GM18505 (cell line): ENCODE results near the gene TRIM42.

Source experiments
- ATAC-seq: cut with Tn5 transposase; IDR thresholded peaks from one replicate; pipeline ENCODE4 v1.9.1; 2021; ENCODE audit not compliant: unreplicated experiment
- POLR2A ChIP-seq: IDR thresholded peaks from 4 replicates; pipeline ENCODE4 v1.6.1; 2011; ENCODE audit warnings: borderline replicate concordance; ENCODE audit not compliant: insufficient read depth, insufficient read length; ENCODE audit errors: extremely low read depth

Gene TRIM42

DNA sequence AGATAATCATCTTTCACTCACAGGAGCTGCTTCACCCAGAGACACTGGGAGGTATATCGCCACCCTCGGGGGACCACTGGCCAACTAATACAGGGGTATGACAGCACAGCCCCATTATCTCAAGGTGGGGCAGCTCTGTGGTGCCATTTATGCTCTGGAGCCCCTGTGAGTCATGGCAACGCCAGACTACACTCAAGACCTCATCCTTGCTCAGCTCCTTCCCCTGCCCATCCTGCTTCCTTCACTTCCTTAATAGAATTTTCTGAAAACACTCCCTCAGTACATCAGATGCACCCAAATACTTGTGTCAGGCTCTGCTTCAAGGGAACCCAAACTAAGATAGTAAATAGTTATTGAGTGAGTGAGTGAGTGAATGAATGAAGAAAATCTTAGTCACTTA, 45.7 kb downstream of the TRIM42 start:
- no peak for TF ChIP-seq POLR2A
- ATAC-seq, result no peak

DNA sequence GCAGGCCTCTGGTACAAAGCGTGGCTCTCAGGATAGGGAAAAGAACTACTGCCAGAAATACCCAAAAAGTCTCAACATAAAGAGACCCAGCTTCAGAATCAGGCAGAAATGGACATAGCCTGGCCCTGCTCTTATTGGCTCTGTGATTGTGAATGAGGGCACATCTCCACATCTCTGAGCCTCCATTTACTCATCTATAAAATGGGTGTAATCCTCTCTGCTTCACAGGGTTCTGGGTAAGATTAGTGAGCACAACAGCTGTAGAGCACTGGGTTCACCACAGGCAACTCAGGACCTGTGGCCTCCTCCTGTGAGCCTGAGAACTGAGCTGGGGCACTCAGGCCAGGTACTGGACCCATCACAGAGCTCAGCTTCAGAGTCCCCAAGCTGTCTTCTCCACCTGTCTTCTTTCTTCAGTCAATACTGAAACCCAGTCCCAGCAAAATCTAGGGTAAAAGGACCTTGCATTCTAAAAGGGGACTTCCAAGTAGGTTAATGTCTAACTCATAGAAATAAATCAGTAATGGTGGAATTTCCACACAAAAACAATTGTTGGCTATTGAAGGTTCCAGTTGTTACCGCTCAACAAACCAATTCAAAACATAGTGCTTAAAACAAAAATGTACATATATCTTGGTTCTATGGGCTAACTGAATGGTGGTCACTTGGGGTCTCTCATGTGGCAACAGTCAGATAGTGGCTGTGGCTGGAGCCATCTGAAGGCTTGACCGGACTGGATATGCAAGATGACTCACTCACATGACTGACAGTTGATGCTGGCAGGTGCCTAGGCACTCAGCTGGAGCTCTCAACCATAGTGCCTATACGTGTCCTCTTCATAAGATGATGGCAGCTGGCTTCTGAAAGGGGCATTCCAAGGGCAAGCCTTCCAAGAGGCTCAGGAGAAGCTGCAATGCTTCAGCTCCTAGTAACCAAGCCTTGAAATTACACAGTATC, 47.3 kb downstream of the TRIM42 start:
- TF ChIP-seq POLR2A, result no peak
- ATAC-seq, result peak; percentile 57

DNA sequence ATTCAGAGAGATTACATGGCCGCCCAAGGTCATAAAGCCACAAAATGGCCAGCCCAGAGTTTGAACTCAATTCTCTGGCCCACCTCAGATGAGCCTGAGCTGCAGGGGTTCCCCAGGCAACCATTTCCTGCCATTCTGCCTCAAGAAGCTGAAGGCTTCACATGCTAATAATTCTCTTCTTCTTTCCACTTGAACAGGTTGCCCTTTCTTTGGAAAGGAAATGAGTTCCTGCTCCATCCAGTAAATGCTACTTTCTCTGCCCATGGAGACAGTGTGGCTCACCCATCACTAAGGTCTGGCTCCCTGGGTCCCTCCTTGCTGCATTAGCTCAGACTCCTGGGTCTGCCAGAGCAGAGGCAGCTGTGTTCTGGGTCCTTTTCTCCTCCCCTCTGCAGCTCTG, 48.2 kb downstream of the TRIM42 start:
- ATAC-seq, result no peak
- TF ChIP-seq POLR2A, result no peak

DNA sequence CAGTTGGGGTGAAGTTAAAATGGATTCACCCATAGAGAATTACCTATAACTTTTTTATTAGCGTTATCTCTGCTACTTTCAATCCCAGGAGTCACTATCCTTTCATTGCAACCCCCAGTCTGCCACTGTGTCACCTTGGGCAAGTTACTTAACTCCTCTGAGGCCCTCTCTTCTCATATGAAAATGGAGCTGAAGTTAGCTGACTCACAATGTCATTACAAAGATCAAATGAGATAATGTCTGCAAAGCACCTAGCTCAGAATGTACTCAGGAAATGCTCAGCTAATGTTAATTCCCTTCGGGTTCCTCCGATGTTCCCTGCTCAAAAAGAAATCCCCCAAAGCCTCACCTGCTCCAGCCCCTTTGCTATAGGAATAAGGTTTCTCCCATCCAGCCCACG, 50.0 kb downstream of the TRIM42 start:
- TF ChIP-seq POLR2A, result no peak
- no peak for ATAC-seq

DNA sequence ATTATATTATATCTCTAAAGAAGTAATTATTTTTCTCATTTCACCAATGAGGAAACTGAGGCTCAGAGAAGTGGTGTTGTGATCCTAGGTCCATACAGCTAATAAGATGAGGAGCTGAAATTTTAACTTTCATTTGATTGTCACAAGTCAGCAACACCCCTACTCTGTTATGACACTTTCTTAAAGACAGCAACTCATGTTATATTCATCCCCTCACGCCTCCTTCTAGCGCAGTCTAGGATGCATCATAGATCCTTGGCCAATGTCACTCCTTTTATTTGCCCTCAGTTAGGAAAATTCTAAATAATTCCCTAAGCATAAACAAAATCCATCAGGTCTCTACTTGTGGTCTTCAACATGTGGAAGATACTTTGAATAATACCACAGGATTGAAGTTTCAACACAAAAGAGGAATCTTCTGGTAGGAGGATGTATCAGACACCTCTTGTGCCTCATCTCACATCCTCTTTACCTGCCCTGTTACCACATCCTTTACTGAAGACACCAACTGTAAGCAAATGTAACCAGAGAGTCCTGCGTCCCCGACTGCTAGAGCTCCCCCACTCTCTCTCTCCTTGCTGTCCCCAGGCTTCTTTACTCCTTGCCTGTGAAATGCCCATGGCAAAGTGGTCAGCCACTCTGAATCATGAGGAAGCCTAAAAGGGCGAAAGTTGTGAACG, 53.7 kb downstream of the TRIM42 start:
- TF ChIP-seq POLR2A, result no peak
- ATAC-seq, result peak; percentile 81

DNA sequence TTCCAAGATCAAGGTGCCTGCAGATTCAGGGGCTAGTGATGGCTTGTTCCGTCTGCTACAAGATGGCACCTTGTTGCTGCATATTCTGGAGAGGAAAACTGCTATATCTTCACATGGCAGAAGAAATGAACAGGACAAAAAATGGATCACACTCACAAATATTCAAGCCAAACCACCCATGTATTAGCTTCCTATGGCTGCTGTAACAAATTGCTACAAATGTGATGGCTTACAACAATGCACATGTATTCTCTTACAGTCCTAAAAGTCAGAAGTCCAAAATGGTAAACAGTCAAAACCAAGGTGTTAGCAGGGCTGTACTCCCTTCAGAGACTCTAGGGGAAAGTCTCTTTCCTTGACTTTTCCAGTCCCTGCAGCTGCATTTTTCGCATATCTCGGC, 55.8 kb downstream of the TRIM42 start:
- no peak for ATAC-seq
- TF ChIP-seq POLR2A, result no peak

DNA sequence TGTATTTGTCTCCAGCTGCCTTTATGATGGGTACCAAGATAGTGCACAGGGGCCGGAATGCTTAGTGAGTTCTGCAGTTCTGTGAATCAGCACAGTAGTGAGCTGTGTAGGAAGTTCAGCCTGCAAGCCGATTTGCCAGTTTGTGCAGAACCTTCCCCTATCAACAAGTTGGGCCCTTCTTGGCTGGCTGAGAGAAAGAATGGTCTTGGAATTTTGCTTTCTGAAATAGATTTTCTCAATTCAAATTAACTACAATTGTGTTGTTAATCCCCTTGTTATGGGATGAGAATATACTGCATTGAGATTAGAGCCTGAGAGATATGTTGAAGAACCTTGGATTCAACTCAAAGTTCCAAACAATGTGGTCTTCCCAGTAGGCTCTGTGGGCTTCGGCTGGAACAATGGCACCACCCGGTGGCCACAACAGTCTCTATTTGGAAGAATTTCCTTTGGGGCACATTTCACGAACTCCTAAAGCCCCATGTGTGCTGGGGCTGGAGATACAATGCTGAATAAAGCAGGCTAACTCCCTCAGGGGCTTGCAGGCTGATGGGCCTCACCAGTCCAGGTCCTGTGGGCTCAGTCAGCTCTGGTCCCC, 59.1 kb downstream of the TRIM42 start:
- no peak for ATAC-seq
- no peak for TF ChIP-seq POLR2A

DNA sequence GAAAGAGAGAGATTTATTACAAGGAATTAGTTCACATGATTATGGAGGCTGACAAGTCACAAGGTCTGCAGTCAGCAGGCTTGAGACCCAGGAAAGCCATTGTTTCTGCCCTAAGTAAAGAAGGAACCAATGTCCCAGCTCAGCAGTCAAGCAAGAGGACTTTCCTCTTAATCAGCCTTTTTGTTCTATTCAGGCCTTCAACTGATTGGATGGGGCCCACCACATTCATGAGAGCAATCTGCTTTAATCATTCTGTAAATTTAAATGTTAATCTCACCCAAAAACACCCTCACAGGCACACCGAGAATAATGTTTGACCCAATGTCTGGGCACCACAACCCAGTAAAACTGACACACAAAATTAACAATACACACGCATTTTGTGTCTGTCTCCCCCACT, 64.3 kb downstream of the TRIM42 start:
- no peak for TF ChIP-seq POLR2A
- ATAC-seq, result no peak

DNA sequence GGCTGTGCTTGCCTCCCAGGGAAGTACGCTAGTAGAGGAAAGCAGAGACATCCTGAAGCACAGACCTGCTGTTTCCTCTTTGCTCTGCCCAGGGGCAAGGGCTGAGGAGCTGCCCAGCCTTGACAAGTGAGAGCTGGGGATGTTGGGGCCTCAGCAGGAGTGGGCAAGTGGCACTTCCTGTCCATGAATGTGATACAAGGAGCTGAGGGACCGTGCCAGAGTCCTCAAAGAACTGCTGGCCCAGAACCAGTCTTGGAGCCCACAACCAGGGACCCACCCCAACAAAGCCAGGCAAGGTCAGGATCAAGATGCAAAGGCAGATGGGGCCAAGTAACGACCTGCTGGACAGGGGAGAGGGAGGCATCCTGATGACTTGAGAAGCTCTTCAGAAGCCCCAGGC, 70.3 kb downstream of the TRIM42 start:
- TF ChIP-seq POLR2A, result no peak
- no peak for ATAC-seq

DNA sequence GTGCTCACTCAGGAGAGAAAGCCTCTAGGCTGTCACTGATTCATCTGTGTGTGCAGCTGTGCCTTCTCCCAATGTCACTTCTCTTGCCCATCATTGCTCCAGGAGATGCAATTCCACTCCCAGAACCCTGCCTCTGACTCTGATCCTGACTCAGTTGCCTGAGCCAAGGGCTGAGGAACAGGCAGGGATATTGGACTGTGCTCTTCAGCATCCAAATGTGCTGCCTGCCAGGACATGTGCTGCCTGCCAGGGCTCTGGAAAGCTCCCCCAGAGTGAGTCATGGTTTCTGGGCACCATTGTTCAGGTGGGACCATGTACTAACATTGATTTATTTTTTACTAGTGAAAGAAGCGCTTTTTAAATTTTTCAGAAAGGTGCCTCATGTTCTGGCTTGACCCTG, 71.0 kb downstream of the TRIM42 start:
- TF ChIP-seq POLR2A, result no peak
- no peak for ATAC-seq
